GM23338 (cell line): ENCODE data around the gene EXOC6B. TPM values are rescaled to one million over a fixed set of nuclear protein-coding genes. Genes with fewer than 3 reads are reported as not detected.

Experiments
- ATAC-seq: fragments of 200-7000 bp; cut with Tn5 transposase; 3 replicates; pipeline ENCODE4 v1.9.1; 2020
- DNase-seq: peaks from one replicate; pipeline ENCODE4 v3.0.0-alpha.2; 2015; ENCODE audit warnings: low spot score
- H2AFZ ChIP-seq: fragments of 200-600 bp; sonication (generic); 2 replicates; pipeline ENCODE4 v1.8.0; 2016; ENCODE audit warnings: antibody characterized with exemption, mild to moderate bottlenecking, moderate library complexity
- H3F3A ChIP-seq: fragments of 200-600 bp; sonication (generic); replicated peaks from 2 replicates; pipeline ENCODE4 v1.8.0; 2017; ENCODE audit warnings: antibody characterized with exemption, mixed run types, low read depth
- H3K27ac ChIP-seq: fragments of 200-600 bp; sonication (generic); 2 replicates; pipeline ENCODE4 v1.6.1; 2016; ENCODE audit warnings: low read depth
- H3K27me3 ChIP-seq: fragments of 200-600 bp; sonication (generic); 2 replicates; pipeline ENCODE4 v1.8.0; 2016; ENCODE audit warnings: mild to moderate bottlenecking, mixed run types, moderate library complexity; ENCODE audit not compliant: insufficient read depth
- H3K36me3 ChIP-seq: fragments of 200-600 bp; sonication (generic); 2 replicates; pipeline ENCODE4 v1.8.0; 2016; ENCODE audit warnings: mild to moderate bottlenecking; ENCODE audit not compliant: insufficient read depth
- H3K4me1 ChIP-seq: fragments of 200-600 bp; sonication (generic); 2 replicates; pipeline ENCODE4 v1.8.0; 2016; ENCODE audit warnings: mild to moderate bottlenecking, moderate library complexity; ENCODE audit not compliant: insufficient read depth
- H3K4me2 ChIP-seq: fragments of 200-600 bp; sonication (generic); 2 replicates; pipeline ENCODE4 v1.7.1; 2017; ENCODE audit warnings: mixed run types
- H3K4me3 ChIP-seq: fragments of 200-600 bp; sonication (generic); 2 replicates; pipeline ENCODE4 v1.6.1; 2016; ENCODE audit warnings: mixed run types
- H3K79me2 ChIP-seq: fragments of 200-600 bp; sonication (generic); replicated peaks from 2 replicates; pipeline ENCODE4 v1.8.0; 2017; ENCODE audit warnings: mild to moderate bottlenecking; ENCODE audit not compliant: insufficient read depth
- H3K9me2 ChIP-seq: fragments of 200-600 bp; sonication (generic); 2 replicates; pipeline ENCODE4 v1.8.0; 2017; ENCODE audit not compliant: insufficient read depth
- H4K20me1 ChIP-seq: fragments of 200-600 bp; sonication (generic); replicated peaks from 2 replicates; pipeline ENCODE4 v1.8.0; 2017; ENCODE audit warnings: mild to moderate bottlenecking; ENCODE audit not compliant: insufficient read depth
- H3K27ac Mint-ChIP-seq: 2 replicates; pipeline ENCODE4 v1.8.0; 2020; ENCODE audit warnings: inconsistent platforms, mild to moderate bottlenecking, moderate library complexity, mixed read lengths
- H3K27me3 Mint-ChIP-seq: 3 replicates; pipeline ENCODE4 v1.8.0; 2022; ENCODE audit warnings: low read depth, mild to moderate bottlenecking, moderate library complexity, mixed read lengths, inconsistent platforms; ENCODE audit not compliant: insufficient read depth, poor library complexity
- H3K36me3 Mint-ChIP-seq: 3 replicates; pipeline ENCODE4 v1.8.0; 2021; ENCODE audit warnings: low read depth, mild to moderate bottlenecking, inconsistent platforms, moderate library complexity, mixed read lengths
- H3K4me1 Mint-ChIP-seq: 3 replicates; pipeline ENCODE4 v1.8.0; 2020; ENCODE audit warnings: mild to moderate bottlenecking, inconsistent platforms, mixed read lengths
- H3K4me3 Mint-ChIP-seq: 3 replicates; pipeline ENCODE4 v1.8.0; 2021; ENCODE audit warnings: moderate library complexity, mild to moderate bottlenecking, inconsistent platforms, mixed read lengths
- H3K9me3 Mint-ChIP-seq: 3 replicates; pipeline ENCODE4 v1.8.0; 2020; ENCODE audit warnings: moderate library complexity, mild to moderate bottlenecking, inconsistent platforms, mixed read lengths
- CREB1 ChIP-seq: fragments of 250-450 bp; sonication (Bioruptor Pico); IDR thresholded peaks from 2 replicates; pipeline ENCODE4 v1.5.0; 2020; ENCODE audit warnings: low read depth, mild to moderate bottlenecking, moderate library complexity
- CTCF ChIP-seq, 2 experiments: fragments of 200-600 bp in 1 of 2; sonication (generic) in 1 of 2; conservative IDR thresholded peaks; 2 replicates each; pipeline versions ENCODE4 v1.5.1 to v1.6.1; 2016 to 2017; ENCODE audit warnings: antibody characterized with exemption in 2 of 2, low read depth in 2 of 2, mild to moderate bottlenecking in 2 of 2, moderate library complexity in 1 of 2
- EZH2 ChIP-seq: fragments of 200-600 bp; sonication (generic); IDR thresholded peaks from one replicate; pipeline ENCODE4 v1.8.0; 2017; ENCODE audit warnings: antibody characterized with exemption, mild to moderate bottlenecking, low read depth; ENCODE audit not compliant: unreplicated experiment
- EZH2phosphoT487 ChIP-seq: fragments of 200-600 bp; sonication (generic); IDR thresholded peaks from one replicate; pipeline ENCODE4 v1.8.1; 2018; ENCODE audit warnings: antibody characterized with exemption; ENCODE audit not compliant: unreplicated experiment
- JUNB ChIP-seq: IDR thresholded peaks from one replicate; pipeline ENCODE4 v1.6.1; 2016; ENCODE audit warnings: antibody characterized with exemption; ENCODE audit not compliant: unreplicated experiment
- NANOG ChIP-seq: IDR thresholded peaks from 2 replicates; pipeline ENCODE4 v1.6.1; 2016; ENCODE audit warnings: antibody characterized with exemption, borderline replicate concordance
- POLR2AphosphoS5 ChIP-seq: IDR thresholded peaks from 2 replicates; pipeline ENCODE4 v1.6.1; 2016; ENCODE audit warnings: antibody characterized with exemption, low read depth
- STAT1 ChIP-seq: IDR thresholded peaks from one replicate; pipeline ENCODE4 v1.6.1; 2016; ENCODE audit warnings: antibody characterized with exemption; ENCODE audit not compliant: unreplicated experiment
- ZNF114 ChIP-seq: fragments of 250-450 bp; sonication (Bioruptor Pico); IDR thresholded peaks from 2 replicates; pipeline ENCODE4 v1.5.0; 2020; ENCODE audit warnings: mild to moderate bottlenecking, moderate library complexity
- ZNF331 ChIP-seq: fragments of 250-450 bp; sonication (Bioruptor Pico); IDR thresholded peaks from 2 replicates; pipeline ENCODE4 v1.5.0; 2020; ENCODE audit warnings: low read depth, mild to moderate bottlenecking, moderate library complexity
- polyA plus RNA-seq: library from polyadenylated mRNA; unstranded; fragments of >200 nt; fragmentation: Nextera tagmentation; extraction: Ambion mirVana; gene quantifications from 2 replicates; pipeline ENCODE4 v1.2.1, GENCODE V29; 2016
- total RNA-seq: library from RNA; depleted of rRNA; stranded (reverse); fragments of >200 nt; shearing (Covaris generic); gene quantifications from 2 replicates; pipeline ENCODE4 v1.2.3, GENCODE V29; 2014
- TF ChIP-seq, protein P1 (sequence below): fragments of 250-450 bp; sonication (Bioruptor Pico); IDR thresholded peaks from 2 replicates; pipeline ENCODE4 v1.5.0; 2020; ENCODE audit warnings: mild to moderate bottlenecking, moderate library complexity
- TF ChIP-seq, protein P2 (sequence below): IDR thresholded peaks from 2 replicates; pipeline ENCODE4 v1.6.1; 2016; ENCODE audit warnings: antibody characterized with exemption
- TF ChIP-seq, protein P3 (sequence below): IDR thresholded peaks from one replicate; pipeline ENCODE4 v1.6.1; 2018; ENCODE audit warnings: antibody characterized with exemption; ENCODE audit not compliant: unreplicated experiment

Gene EXOC6B
- total and polyA plus RNA-seq, 2 experiments from 2014 or later, result 7.2 to 45.9 TPM

DNA sequence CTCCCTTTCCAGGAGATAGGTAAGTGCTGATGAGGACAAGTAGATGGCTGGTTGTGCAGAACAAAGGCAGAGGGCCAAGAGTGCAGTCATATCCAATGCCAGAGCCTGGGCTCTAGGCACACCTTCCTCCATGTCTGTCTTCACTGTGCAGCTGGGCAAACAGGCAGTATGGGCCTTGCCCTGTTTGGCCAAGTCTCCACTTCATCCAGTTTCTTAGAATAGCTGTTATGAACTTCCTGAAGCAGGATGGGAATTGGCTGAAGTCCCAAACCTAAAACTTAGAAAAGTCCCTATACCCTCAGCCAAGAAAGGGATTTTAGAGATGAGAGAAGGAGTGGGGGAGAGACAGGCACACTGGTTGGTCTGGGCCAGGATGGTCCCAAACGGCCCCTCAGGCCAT is 640.6 kb downstream of the EXOC6B start:
- no peaks in the 10 kb centered on the region for H3K79me2 ChIP-seq
- no peaks in the 10 kb centered on the region for H3F3A ChIP-seq
- H2AFZ ChIP-seq, result no peak overlapping the region
- no peaks in the 10 kb centered on the region for H3K36me3 ChIP-seq
- no peaks in the 10 kb centered on the region for H3K4me1 ChIP-seq
- ATAC-seq (no peak), DNase-seq (no peak)
- H4K20me1 ChIP-seq, result no peaks in the 10 kb centered on the region
- peaks cover 2% of the 10 kb centered on the region for H3K27me3 Mint-ChIP-seq
- no peaks in the 10 kb centered on the region for H3K27me3 ChIP-seq
- TF ChIP-seq EZH2phosphoT487 (no peak), ZNF331 (CRISPR knock-in tag) (no peak), STAT1 (no peak), JUNB (no peak), ZNF114 (no peak), EZH2 (no peak), CTCF (conservative IDR thresholded peaks at IDR 0.05; ENCODE audit: low read depth in 2 of 2) (no peak), NANOG (no peak), CREB1 (CRISPR knock-in tag) (no peak), POLR2AphosphoS5 (no peak)
- TF ChIP-seq, protein P1, sequence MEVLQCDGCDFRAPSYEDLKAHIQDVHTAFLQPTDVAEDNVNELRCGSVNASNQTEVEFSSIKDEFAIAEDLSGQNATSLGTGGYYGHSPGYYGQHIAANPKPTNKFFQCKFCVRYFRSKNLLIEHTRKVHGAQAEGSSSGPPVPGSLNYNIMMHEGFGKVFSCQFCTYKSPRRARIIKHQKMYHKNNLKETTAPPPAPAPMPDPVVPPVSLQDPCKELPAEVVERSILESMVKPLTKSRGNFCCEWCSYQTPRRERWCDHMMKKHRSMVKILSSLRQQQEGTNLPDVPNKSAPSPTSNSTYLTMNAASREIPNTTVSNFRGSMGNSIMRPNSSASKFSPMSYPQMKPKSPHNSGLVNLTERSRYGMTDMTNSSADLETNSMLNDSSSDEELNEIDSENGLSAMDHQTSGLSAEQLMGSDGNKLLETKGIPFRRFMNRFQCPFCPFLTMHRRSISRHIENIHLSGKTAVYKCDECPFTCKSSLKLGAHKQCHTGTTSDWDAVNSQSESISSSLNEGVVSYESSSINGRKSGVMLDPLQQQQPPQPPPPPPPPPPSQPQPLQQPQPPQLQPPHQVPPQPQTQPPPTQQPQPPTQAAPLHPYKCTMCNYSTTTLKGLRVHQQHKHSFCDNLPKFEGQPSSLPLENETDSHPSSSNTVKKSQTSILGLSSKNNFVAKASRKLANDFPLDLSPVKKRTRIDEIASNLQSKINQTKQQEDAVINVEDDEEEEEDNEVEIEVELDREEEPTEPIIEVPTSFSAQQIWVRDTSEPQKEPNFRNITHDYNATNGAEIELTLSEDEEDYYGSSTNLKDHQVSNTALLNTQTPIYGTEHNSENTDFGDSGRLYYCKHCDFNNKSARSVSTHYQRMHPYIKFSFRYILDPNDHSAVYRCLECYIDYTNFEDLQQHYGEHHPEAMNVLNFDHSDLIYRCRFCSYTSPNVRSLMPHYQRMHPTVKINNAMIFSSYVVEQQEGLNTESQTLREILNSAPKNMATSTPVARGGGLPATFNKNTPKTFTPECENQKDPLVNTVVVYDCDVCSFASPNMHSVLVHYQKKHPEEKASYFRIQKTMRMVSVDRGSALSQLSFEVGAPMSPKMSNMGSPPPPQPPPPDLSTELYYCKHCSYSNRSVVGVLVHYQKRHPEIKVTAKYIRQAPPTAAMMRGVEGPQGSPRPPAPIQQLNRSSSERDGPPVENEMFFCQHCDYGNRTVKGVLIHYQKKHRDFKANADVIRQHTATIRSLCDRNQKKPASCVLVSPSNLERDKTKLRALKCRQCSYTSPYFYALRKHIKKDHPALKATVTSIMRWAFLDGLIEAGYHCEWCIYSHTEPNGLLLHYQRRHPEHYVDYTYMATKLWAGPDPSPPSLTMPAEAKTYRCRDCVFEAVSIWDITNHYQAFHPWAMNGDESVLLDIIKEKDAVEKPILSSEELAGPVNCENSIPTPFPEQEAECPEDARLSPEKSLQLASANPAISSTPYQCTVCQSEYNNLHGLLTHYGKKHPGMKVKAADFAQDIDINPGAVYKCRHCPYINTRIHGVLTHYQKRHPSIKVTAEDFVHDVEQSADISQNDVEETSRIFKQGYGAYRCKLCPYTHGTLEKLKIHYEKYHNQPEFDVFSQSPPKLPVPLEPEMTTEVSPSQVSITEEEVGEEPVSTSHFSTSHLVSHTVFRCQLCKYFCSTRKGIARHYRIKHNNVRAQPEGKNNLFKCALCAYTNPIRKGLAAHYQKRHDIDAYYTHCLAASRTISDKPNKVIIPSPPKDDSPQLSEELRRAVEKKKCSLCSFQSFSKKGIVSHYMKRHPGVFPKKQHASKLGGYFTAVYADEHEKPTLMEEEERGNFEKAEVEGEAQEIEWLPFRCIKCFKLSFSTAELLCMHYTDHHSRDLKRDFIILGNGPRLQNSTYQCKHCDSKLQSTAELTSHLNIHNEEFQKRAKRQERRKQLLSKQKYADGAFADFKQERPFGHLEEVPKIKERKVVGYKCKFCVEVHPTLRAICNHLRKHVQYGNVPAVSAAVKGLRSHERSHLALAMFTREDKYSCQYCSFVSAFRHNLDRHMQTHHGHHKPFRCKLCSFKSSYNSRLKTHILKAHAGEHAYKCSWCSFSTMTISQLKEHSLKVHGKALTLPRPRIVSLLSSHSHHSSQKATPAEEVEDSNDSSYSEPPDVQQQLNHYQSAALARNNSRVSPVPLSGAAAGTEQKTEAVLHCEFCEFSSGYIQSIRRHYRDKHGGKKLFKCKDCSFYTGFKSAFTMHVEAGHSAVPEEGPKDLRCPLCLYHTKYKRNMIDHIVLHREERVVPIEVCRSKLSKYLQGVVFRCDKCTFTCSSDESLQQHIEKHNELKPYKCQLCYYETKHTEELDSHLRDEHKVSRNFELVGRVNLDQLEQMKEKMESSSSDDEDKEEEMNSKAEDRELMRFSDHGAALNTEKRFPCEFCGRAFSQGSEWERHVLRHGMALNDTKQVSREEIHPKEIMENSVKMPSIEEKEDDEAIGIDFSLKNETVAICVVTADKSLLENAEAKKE (CRISPR knock-in tag), result no peak
- TF ChIP-seq, protein P2, sequence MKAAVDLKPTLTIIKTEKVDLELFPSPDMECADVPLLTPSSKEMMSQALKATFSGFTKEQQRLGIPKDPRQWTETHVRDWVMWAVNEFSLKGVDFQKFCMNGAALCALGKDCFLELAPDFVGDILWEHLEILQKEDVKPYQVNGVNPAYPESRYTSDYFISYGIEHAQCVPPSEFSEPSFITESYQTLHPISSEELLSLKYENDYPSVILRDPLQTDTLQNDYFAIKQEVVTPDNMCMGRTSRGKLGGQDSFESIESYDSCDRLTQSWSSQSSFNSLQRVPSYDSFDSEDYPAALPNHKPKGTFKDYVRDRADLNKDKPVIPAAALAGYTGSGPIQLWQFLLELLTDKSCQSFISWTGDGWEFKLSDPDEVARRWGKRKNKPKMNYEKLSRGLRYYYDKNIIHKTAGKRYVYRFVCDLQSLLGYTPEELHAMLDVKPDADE, result no peak
- TF ChIP-seq, protein P3, sequence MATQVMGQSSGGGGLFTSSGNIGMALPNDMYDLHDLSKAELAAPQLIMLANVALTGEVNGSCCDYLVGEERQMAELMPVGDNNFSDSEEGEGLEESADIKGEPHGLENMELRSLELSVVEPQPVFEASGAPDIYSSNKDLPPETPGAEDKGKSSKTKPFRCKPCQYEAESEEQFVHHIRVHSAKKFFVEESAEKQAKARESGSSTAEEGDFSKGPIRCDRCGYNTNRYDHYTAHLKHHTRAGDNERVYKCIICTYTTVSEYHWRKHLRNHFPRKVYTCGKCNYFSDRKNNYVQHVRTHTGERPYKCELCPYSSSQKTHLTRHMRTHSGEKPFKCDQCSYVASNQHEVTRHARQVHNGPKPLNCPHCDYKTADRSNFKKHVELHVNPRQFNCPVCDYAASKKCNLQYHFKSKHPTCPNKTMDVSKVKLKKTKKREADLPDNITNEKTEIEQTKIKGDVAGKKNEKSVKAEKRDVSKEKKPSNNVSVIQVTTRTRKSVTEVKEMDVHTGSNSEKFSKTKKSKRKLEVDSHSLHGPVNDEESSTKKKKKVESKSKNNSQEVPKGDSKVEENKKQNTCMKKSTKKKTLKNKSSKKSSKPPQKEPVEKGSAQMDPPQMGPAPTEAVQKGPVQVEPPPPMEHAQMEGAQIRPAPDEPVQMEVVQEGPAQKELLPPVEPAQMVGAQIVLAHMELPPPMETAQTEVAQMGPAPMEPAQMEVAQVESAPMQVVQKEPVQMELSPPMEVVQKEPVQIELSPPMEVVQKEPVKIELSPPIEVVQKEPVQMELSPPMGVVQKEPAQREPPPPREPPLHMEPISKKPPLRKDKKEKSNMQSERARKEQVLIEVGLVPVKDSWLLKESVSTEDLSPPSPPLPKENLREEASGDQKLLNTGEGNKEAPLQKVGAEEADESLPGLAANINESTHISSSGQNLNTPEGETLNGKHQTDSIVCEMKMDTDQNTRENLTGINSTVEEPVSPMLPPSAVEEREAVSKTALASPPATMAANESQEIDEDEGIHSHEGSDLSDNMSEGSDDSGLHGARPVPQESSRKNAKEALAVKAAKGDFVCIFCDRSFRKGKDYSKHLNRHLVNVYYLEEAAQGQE, result no peak
- no peak overlapping the region for H3K27ac ChIP-seq
- peaks cover 7% of the 10 kb centered on the region; the same call in 2 of the 3 replicates for H3K9me3 Mint-ChIP-seq
- no peak overlapping the region for H3K4me3 ChIP-seq
- H3K4me3 Mint-ChIP-seq, result no peak overlapping the region
- no peak overlapping the region for H3K27ac Mint-ChIP-seq
- H3K4me1 Mint-ChIP-seq, result no peaks in the 10 kb centered on the region
- no peaks in the 10 kb centered on the region for H3K9me2 ChIP-seq
- no peak overlapping the region for H3K4me2 ChIP-seq
- H3K36me3 Mint-ChIP-seq, result peaks cover 8% of the 10 kb centered on the region; the same call in 2 of the 3 replicates
